GM12865 (cell line): ENCODE results near the gene SMS.

Experiments
- DNase-seq: peaks from one replicate; pipeline ENCODE4 v3.0.0; 2010; ENCODE audit warnings: low read depth
- H3K4me3 ChIP-seq: 2 replicates; pipeline ENCODE4 v1.5.1; 2011; ENCODE audit warnings: mild to moderate bottlenecking, low read depth, low read length, control low read depth
- CTCF ChIP-seq: IDR thresholded peaks from 2 replicates; pipeline ENCODE4 v1.5.1; 2011; ENCODE audit warnings: low read length, control low read depth, low read depth, inconsistent platforms; ENCODE audit not compliant: insufficient read depth; ENCODE audit errors: missing control alignments

SMS gene

GRCh38 chrX:22032506-22032905 lies 92.0 kb downstream of the SMS start:
- DNase-seq = no peak
- no peak overlapping the region for H3K4me3 ChIP-seq

GRCh38 chrX:22033818-22034217 lies 93.3 kb downstream of the SMS start:
- no peak overlapping the region for H3K4me3 ChIP-seq
- DNase-seq = no peak
- TF ChIP-seq CTCF = no peak

More at GRCh38 chrX:22032506-22032905, 92.0 kb downstream of the SMS start:
- no peak for TF ChIP-seq CTCF

- DNase-seq = no peak
- TF ChIP-seq CTCF = no peak
- H3K4me3 ChIP-seq = no peak overlapping the region
These were observed 94.7 kb downstream of the SMS start for GRCh38 chrX:22035236-22035635.

GRCh38 chrX:22037225-22037624 lies 96.7 kb downstream of the SMS start:
- DNase-seq = no peak
- H3K4me3 ChIP-seq = no peak overlapping the region
- no peak for TF ChIP-seq CTCF

- DNase-seq = no peak
- no peak for TF ChIP-seq CTCF
- no peak overlapping the region for H3K4me3 ChIP-seq
These were observed 97.5 kb downstream of the SMS start for GRCh38 chrX:22037911-22038537.

GRCh38 chrX:22039541-22039940 lies 99.0 kb downstream of the SMS start:
- TF ChIP-seq CTCF = no peak

GRCh38 chrX:22040184-22040583 lies 99.7 kb downstream of the SMS start:
- H3K4me3 ChIP-seq = no peak overlapping the region
- no peak for DNase-seq
- TF ChIP-seq CTCF = no peak

More at GRCh38 chrX:22039541-22039940, 99.0 kb downstream of the SMS start:
- H3K4me3 ChIP-seq = no peak overlapping the region
- DNase-seq = no peak
